PC-9 (cell line): ENCODE measurements around the gene FAXDC2. TPM values are rescaled to one million over a fixed set of nuclear protein-coding genes. Genes with fewer than 3 reads are reported as not detected.

Experiments
- BruUV-seq: library from RNA; stranded (reverse); fragments of 400-500 nt; replicated peaks from 2 replicates; lab custom pipeline; 2021; lab: Mats Ljungman, UMichigan
- CTCF ChIA-PET: fragments of 300-600 bp; sonication (Branson Sonifier 250); formaldehyde crosslinking; loops from one replicate; lab custom pipeline; 2022; ENCODE audit warnings: antibody characterized with exemption; lab: Charles Lee
- POLR2A ChIA-PET: fragments of 300-600 bp; sonication (Branson Sonifier 250); formaldehyde crosslinking; loops from one replicate; lab custom pipeline; 2022; ENCODE audit warnings: antibody characterized with exemption; ENCODE audit not compliant: unreplicated experiment; lab: Charles Lee
- DNase-seq, 2 experiments: peaks; one replicate each; pipeline versions ENCODE4 v3.0.0 to v3.0.0-alpha.2; 2015 to 2022; ENCODE audit warnings: mixed read lengths in 1 of 2
- H2AFZ ChIP-seq: fragments of 200-600 bp; sonication (generic); 2 replicates; pipeline ENCODE4 v1.8.1; 2017; ENCODE audit warnings: antibody characterized with exemption
- H3F3A ChIP-seq: fragments of 200-600 bp; sonication (generic); 2 replicates; pipeline ENCODE4 v1.8.1; 2017; ENCODE audit warnings: antibody characterized with exemption, mild to moderate bottlenecking, low read depth; ENCODE audit not compliant: insufficient read depth
- H3K27ac ChIP-seq: fragments of 200-600 bp; sonication (generic); 2 replicates; pipeline ENCODE4 v1.6.1; 2016; ENCODE audit warnings: mixed run types
- H3K27me3 ChIP-seq: fragments of 200-600 bp; sonication (generic); 2 replicates; pipeline ENCODE4 v1.6.1; 2016; ENCODE audit warnings: low read depth, mixed run types; ENCODE audit not compliant: insufficient read depth
- H3K36me3 ChIP-seq: fragments of 200-600 bp; sonication (generic); 2 replicates; pipeline ENCODE4 v1.6.1; 2016; ENCODE audit warnings: low read depth, mixed run types
- H3K4me1 ChIP-seq: fragments of 200-600 bp; sonication (generic); replicated peaks from 2 replicates; pipeline ENCODE4 v1.6.1; 2016; ENCODE audit warnings: mixed run types; ENCODE audit not compliant: insufficient read depth
- H3K4me2 ChIP-seq: fragments of 200-600 bp; sonication (generic); 2 replicates; pipeline ENCODE4 v1.6.1; 2017; ENCODE audit warnings: mixed run types
- H3K4me3 ChIP-seq: fragments of 200-600 bp; sonication (generic); 2 replicates; pipeline ENCODE4 v1.6.1; 2016; ENCODE audit warnings: mixed run types
- H3K79me2 ChIP-seq: fragments of 200-600 bp; sonication (generic); 2 replicates; pipeline ENCODE4 v1.6.1; 2017; ENCODE audit warnings: low read depth, mixed run types
- H3K9me2 ChIP-seq: fragments of 200-600 bp; sonication (generic); 2 replicates; pipeline ENCODE4 v1.8.1; 2017; ENCODE audit warnings: mild to moderate bottlenecking; ENCODE audit not compliant: insufficient read depth
- H3K9me3 ChIP-seq: fragments of 200-600 bp; sonication (generic); 2 replicates; pipeline ENCODE4 v1.8.1; 2016; ENCODE audit warnings: low read depth; ENCODE audit not compliant: insufficient read depth
- H4K20me1 ChIP-seq: fragments of 200-600 bp; sonication (generic); 2 replicates; pipeline ENCODE4 v1.8.1; 2017; ENCODE audit not compliant: insufficient read depth
- CTCF ChIP-seq: fragments of 200-600 bp; sonication (generic); conservative IDR thresholded peaks from 2 replicates; pipeline ENCODE4 v1.6.1; 2017; ENCODE audit warnings: mixed run types, antibody characterized with exemption, mild to moderate bottlenecking, moderate library complexity
- EZH2 ChIP-seq: fragments of 200-600 bp; sonication (generic); IDR thresholded peaks from 2 replicates; pipeline ENCODE4 v1.8.0; 2017; ENCODE audit warnings: antibody characterized with exemption, low read depth
- intact Hi-C: fragments of 100-400 bp; cut with micrococcal nuclease; formaldehyde crosslinking; loops from one replicate; pipeline ENCODE4 v1.10.0; 2022; ENCODE audit not compliant: unreplicated experiment
- total RNA-seq: library from RNA; stranded (reverse); gene quantifications from 2 replicates; pipeline ENCODE4 v1.2.3, GENCODE V29; 2021

FAXDC2 gene
- total RNA-seq, 1 experiment from 2014 or later, result 0.70 TPM

DNA sequence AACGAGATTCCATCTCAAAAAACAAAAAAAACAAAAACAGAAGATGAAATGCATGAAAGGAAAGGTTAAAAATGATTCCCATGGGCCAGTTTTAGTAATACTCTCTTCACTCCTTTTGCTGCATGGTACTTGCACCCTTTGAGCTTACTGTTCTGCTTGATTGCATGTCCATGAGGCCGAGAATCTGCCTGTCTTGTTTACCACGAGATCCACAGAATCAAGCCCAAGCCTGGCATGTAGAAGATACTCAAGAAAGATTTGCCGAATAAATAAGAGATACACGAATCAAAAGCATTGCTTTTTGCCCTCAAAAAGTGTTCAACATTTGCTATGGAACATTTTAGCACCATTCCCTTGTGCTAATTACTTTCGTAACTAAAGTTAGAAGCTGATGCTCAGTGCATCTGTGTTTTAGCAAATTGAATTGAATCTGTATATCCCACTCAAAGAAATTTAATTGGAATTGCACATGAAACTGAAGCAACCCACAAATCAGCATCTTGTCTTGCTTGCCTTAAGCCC lies 1.1 kb downstream of the FAXDC2 start:
- H4K20me1 ChIP-seq, result no peaks in the 10 kb centered on the region
- ChIA-PET CTCF (no interaction called here), POLR2A (no interaction called here)
- H3K27ac ChIP-seq, result no peak overlapping the region
- H3K4me3 ChIP-seq, result no peak overlapping the region
- no peaks in the 10 kb centered on the region for H3K9me2 ChIP-seq
- intact Hi-C loops, result no loop called here
- no peaks in the 10 kb centered on the region for H3K4me1 ChIP-seq
- H3K36me3 ChIP-seq, result no peaks in the 10 kb centered on the region
- no peak for TF ChIP-seq EZH2
- no peak for TF ChIP-seq CTCF
- no peak overlapping the region for H2AFZ ChIP-seq
- H3K79me2 ChIP-seq, result no peaks in the 10 kb centered on the region
- no TSS peak for BruUV-seq
- H3K4me2 ChIP-seq, result no peak overlapping the region
- H3F3A ChIP-seq, result no peaks in the 10 kb centered on the region; the same call in 1 of the 2 replicates
- no peaks in the 10 kb centered on the region for H3K27me3 ChIP-seq
- no peaks in the 10 kb centered on the region for H3K9me3 ChIP-seq
- DNase-seq, result no peak

- H3K4me2 ChIP-seq, result no peak overlapping the region
- no peaks in the 10 kb centered on the region for H3K9me3 ChIP-seq
- no peak overlapping the region for H3K27ac ChIP-seq
- ChIA-PET CTCF (no interaction called here), POLR2A (interaction anchor here (0.7 kb wide), 1 partner anchor 92 kb away, joined by 19 read pairs; no protein-coding TSS in a partner anchor)
- TF ChIP-seq CTCF (no peak), EZH2 (no peak)
- no peaks in the 10 kb centered on the region for H3K9me2 ChIP-seq
- peak in 1 of 2 experiments; percentile 36 for DNase-seq
- no peak overlapping the region for H2AFZ ChIP-seq
- intact Hi-C loops, result no loop called here
- H3K79me2 ChIP-seq, result no peaks in the 10 kb centered on the region
- no TSS peak for BruUV-seq
- no peak overlapping the region for H3K4me3 ChIP-seq
- H3K4me1 ChIP-seq, result no peaks in the 10 kb centered on the region
- H3K36me3 ChIP-seq, result no peaks in the 10 kb centered on the region
- H4K20me1 ChIP-seq, result no peaks in the 10 kb centered on the region
- no peaks in the 10 kb centered on the region for H3K27me3 ChIP-seq
- peaks cover 4% of the 10 kb centered on the region; the same call in 1 of the 2 replicates for H3F3A ChIP-seq
These were observed 5.6 kb downstream of the FAXDC2 start for GRCh38 chr5:154844809-154845208.

DNA sequence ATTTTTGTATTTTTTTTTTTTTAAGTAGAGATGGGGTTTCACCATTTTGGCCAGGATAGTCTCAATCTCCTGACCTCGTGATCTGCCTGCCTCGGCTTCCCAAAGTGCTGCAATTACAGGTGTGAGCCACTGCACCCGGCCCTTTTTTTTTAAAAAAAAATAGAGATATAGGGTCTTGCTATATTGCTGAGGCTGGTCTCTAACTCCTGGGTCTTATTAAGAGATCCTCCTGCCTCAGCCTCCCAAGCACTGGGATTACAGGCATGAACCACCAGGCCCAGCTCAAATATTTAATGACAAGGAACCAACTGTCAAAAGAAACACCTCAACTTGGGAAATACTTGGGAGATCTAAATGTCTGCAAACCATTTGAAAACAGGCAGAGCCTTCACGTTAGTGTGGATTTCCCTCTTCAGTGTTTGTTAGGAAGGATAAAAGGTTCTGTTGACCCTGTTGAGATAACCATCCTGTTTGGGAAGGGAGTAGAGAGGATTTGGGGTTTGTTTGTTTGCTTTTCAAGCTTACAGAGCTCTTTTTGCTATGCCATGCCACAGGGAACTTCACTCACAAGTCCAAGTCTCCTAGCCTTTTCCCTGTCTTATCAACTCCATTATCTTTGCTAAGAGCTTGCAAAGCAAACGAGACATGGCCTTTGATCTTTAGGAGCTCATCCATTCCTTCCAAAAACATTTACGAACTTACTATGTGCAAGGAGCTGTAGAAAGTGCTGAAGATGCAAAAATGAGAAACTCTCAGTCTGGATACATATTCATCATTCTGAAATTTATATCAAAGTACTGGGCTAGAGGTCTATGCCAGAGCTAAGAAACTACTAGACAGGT lies 7.5 kb downstream of the FAXDC2 start:
- no peaks in the 10 kb centered on the region for H3K9me2 ChIP-seq
- no peaks in the 10 kb centered on the region for H3K79me2 ChIP-seq
- H3K9me3 ChIP-seq, result no peaks in the 10 kb centered on the region
- no peaks in the 10 kb centered on the region for H3K4me1 ChIP-seq
- no peaks in the 10 kb centered on the region for H3K36me3 ChIP-seq
- H3K4me2 ChIP-seq, result no peak overlapping the region
- TF ChIP-seq CTCF (no peak), EZH2 (no peak)
- peaks cover 4% of the 10 kb centered on the region; the same call in 1 of the 2 replicates for H3F3A ChIP-seq
- DNase-seq, result no peak
- no peaks in the 10 kb centered on the region for H4K20me1 ChIP-seq
- H3K27ac ChIP-seq, result no peak overlapping the region
- H3K4me3 ChIP-seq, result no peak overlapping the region
- H3K27me3 ChIP-seq, result no peaks in the 10 kb centered on the region
- intact Hi-C loops, result no loop called here
- CTCF ChIA-PET, result no interaction called here
- no peak overlapping the region for H2AFZ ChIP-seq
- no TSS peak for BruUV-seq
- POLR2A ChIA-PET, result interaction anchor here (0.6 to 0.7 kb wide), 2 partner anchors 17 to 757 kb away, joined by 4 read pairs; no protein-coding TSS in a partner anchor
